ENCODE data around the gene RPL18A.

Gene RPL18A

GRCh38 chr19:17910791-17911360 is 51.2 kb downstream of the RPL18A start:
- no peak for DNase-seq

Measured in NCI-H1105 (cell line).